CD14-positive monocyte (primary cell): Measurements from ENCODE around the gene P2RY13. TPM values are rescaled to one million over a fixed set of nuclear protein-coding genes. Genes with fewer than 3 reads are reported as not detected.
A peak's percentile ranks its signal among the peaks of the same experiment; 100 is the strongest.

Source experiments
- DNase-seq, 3 donors: peaks; one replicate each; pipeline ENCODE4 v3.0.0-alpha.2; 2011 to 2022
- H2AFZ ChIP-seq: 2 replicates; pipeline ENCODE4 v1.6.0; 2012; ENCODE audit warnings: mild to moderate bottlenecking, low read depth, low read length, inconsistent platforms; ENCODE audit not compliant: insufficient read depth, poor library complexity, severe bottlenecking
- H3K27ac ChIP-seq, 2 donors: 1 replicate in 1 of 2; 2 replicates in 1 of 2; pipeline ENCODE4 v1.5.1; 2012 to 2013; ENCODE audit warnings: low read length in 2 of 2, control low read depth in 1 of 2, inconsistent platforms in 1 of 2, low read depth in 1 of 2, mild to moderate bottlenecking in 1 of 2
- H3K27me3 ChIP-seq, 2 donors: one replicate each; pipeline versions ENCODE4 v1.6.0 to v1.6.1; 2011 to 2013; ENCODE audit warnings: low read length in 2 of 2; ENCODE audit not compliant: control insufficient read depth in 2 of 2, insufficient read depth in 2 of 2
- H3K36me3 ChIP-seq, 2 donors: replicated peaks in 1 of 2; 1 replicate in 1 of 2; 2 replicates in 1 of 2; pipeline versions ENCODE4 v1.5.1 to v1.6.1; 2012 to 2013; ENCODE audit warnings: low read length in 2 of 2, control low read depth in 1 of 2, inconsistent platforms in 1 of 2, mild to moderate bottlenecking in 1 of 2; ENCODE audit not compliant: insufficient read depth in 2 of 2, control insufficient read depth in 1 of 2
- H3K4me1 ChIP-seq, 2 donors: 1 replicate in 1 of 2; 2 replicates in 1 of 2; pipeline versions ENCODE4 v1.5.1 to v1.6.1; 2012 to 2013; ENCODE audit warnings: low read length in 2 of 2, control low read depth in 1 of 2, inconsistent platforms in 1 of 2, mild to moderate bottlenecking in 1 of 2, moderate library complexity in 1 of 2; ENCODE audit not compliant: insufficient read depth in 2 of 2, control insufficient read depth in 1 of 2
- H3K4me2 ChIP-seq: replicated peaks from 2 replicates; pipeline ENCODE3; 2012; ENCODE audit warnings: low read length, moderate library complexity, mild to moderate bottlenecking; ENCODE audit not compliant: poor library complexity, severe bottlenecking; ENCODE audit errors: extremely low read depth
- H3K4me3 ChIP-seq, 3 experiments: fragments of 200-600 bp in 1 of 3; sonication (generic) in 1 of 3; replicated peaks in 1 of 3; 1 replicate in 2 of 3; 2 replicates in 1 of 3; pipeline ENCODE4 v1.5.1; 2011 to 2013; ENCODE audit warnings: low read length in 3 of 3, mild to moderate bottlenecking in 3 of 3, control low read depth in 2 of 3, low read depth in 2 of 3, inconsistent platforms in 1 of 3, moderate library complexity in 1 of 3
- H3K79me2 ChIP-seq: 2 replicates; pipeline ENCODE4 v1.6.0; 2012; ENCODE audit warnings: mild to moderate bottlenecking, control low read depth, inconsistent platforms, low read length, moderate library complexity; ENCODE audit not compliant: insufficient read depth
- H3K9ac ChIP-seq: 2 replicates; pipeline ENCODE4 v1.6.0; 2017; ENCODE audit warnings: low read length, mild to moderate bottlenecking; ENCODE audit not compliant: insufficient read depth, poor library complexity, severe bottlenecking
- H3K9me3 ChIP-seq, 2 donors: replicated peaks in 1 of 2; 1 replicate in 1 of 2; 2 replicates in 1 of 2; pipeline versions ENCODE4 v1.5.1 to v1.6.1; 2012 to 2013; ENCODE audit warnings: low read length in 2 of 2, control low read depth in 1 of 2; ENCODE audit not compliant: control insufficient read depth in 1 of 2, insufficient read depth in 1 of 2
- H4K20me1 ChIP-seq: 2 replicates; pipeline ENCODE4 v1.6.0; 2012; ENCODE audit warnings: mild to moderate bottlenecking, low read length, control low read depth, moderate library complexity; ENCODE audit not compliant: insufficient read depth
- H3K27ac Mint-ChIP-seq, 7 donors: one replicate each; pipeline ENCODE4 v1.8.0; 2020; ENCODE audit warnings: mild to moderate bottlenecking in 7 of 7, mixed read lengths in 7 of 7, moderate library complexity in 6 of 7, inconsistent platforms in 2 of 7
- H3K27me3 Mint-ChIP-seq, 3 donors: one replicate each; pipeline ENCODE4 v1.8.0; 2021 to 2022; ENCODE audit warnings: low read depth in 3 of 3, mild to moderate bottlenecking in 3 of 3, mixed read lengths in 3 of 3, moderate library complexity in 3 of 3, inconsistent platforms in 1 of 3
- H3K36me3 Mint-ChIP-seq, 2 donors: one replicate each; pipeline ENCODE4 v1.8.0; 2020; ENCODE audit warnings: mixed read lengths in 2 of 2, inconsistent platforms in 1 of 2, mild to moderate bottlenecking in 1 of 2
- H3K4me1 Mint-ChIP-seq: one replicate; pipeline ENCODE4 v1.8.0; 2020; ENCODE audit warnings: mild to moderate bottlenecking, mixed read lengths
- H3K4me3 Mint-ChIP-seq, 2 donors: one replicate each; pipeline ENCODE4 v1.8.0; 2020; ENCODE audit warnings: mild to moderate bottlenecking in 2 of 2, mixed read lengths in 2 of 2, moderate library complexity in 1 of 2
- H3K9me3 Mint-ChIP-seq, 7 donors: one replicate each; pipeline ENCODE4 v1.8.0; 2020 to 2022; ENCODE audit warnings: mixed read lengths in 7 of 7, mild to moderate bottlenecking in 6 of 7, moderate library complexity in 6 of 7, inconsistent platforms in 2 of 7
- WGBS: methylation state at CpG from one replicate; pipeline ENCODE4 v1.1.5; 2013; ENCODE audit warnings: missing lambda C conversion rate; ENCODE audit not compliant: insufficient coverage; 5-methylcytosine and 5-hydroxymethylcytosine counted together
- intact Hi-C, 2 donors: fragments of 100-400 bp; cut with micrococcal nuclease; formaldehyde crosslinking; loops; one replicate each; pipeline versions ENCODE4 v1.15.0 to v1.15.1; 2023
- polyA plus RNA-seq, 3 donors: library from polyadenylated mRNA; depleted of rRNA in 1 of 3; unstranded in 2 of 3; stranded (reverse) in 1 of 3; fragments of 300-500 nt in 2 of 3; fragments of >200 nt in 1 of 3; fragmentation: Illumina TruSeq in 2 of 3; gene quantifications; 1 replicate in 2 of 3; 2 replicates in 1 of 3; pipeline ENCODE4 v1.2.3, GENCODE V29; 2012 to 2021
- TF ChIP-seq, protein P1 (sequence below): fragments of 200-600 bp; IDR thresholded peaks from one replicate; pipeline ENCODE4 v1.8.0; 2022; ENCODE audit warnings: antibody characterized with exemption, mild to moderate bottlenecking

Gene P2RY13
- polyA plus RNA-seq, 3 donors: 45.6 to 144 (median 80.0) TPM

DNA sequence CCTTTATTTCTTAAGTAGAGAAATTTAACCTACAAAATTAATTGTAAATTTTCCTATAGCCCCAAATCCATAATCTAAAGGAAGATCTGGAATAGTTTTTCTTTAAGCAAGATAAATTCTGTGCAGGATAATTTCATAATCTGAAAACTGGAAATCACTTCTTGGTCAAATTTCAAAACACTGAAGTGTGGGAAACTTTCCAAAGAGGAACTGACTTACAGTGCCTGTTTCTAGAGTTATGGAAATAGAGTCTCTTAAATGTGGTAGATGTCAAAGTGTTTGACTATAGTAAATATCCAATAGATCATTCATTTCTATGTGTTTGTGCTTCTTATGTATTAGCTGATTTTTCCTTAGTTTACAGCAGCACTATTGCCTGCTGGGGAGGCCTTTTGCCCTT is 1.6 kb upstream of the P2RY13 start:
- H3K27ac ChIP-seq: peak overlapping the region; percentile 73 to 87
- H3K4me2 ChIP-seq: peak overlapping the region; percentile 95
- peak; percentile 41 to 86 (median 79) for DNase-seq
- H3K9me3 ChIP-seq: no peaks in the 10 kb centered on the region
- H3K4me3 ChIP-seq: peak overlapping the region; percentile 12 to 99 (median 83)
- Mint-ChIP-seq H3K9me3 (no peaks in the 10 kb centered on the region), H3K36me3 (peaks cover 14 to 23% of the 10 kb centered on the region in 2 donors), H3K4me1 (peaks cover 49% of the 10 kb centered on the region), H3K27me3 (no peaks in the 10 kb centered on the region), H3K4me3 (peak overlapping the region; percentile 42 to 43), H3K27ac (peak overlapping the region; percentile 89 to 96 (median 94))
- peaks cover 24% of the 10 kb centered on the region for H4K20me1 ChIP-seq
- H2AFZ ChIP-seq: peak overlapping the region; percentile 33
- peak overlapping the region; percentile 11 for H3K9ac ChIP-seq
- intact Hi-C loops: no loop called here
- H3K4me1 ChIP-seq: peaks cover 42 to 57% of the 10 kb centered on the region in 2 donors
- H3K79me2 ChIP-seq: peaks cover 43% of the 10 kb centered on the region
- TF ChIP-seq, protein P1, sequence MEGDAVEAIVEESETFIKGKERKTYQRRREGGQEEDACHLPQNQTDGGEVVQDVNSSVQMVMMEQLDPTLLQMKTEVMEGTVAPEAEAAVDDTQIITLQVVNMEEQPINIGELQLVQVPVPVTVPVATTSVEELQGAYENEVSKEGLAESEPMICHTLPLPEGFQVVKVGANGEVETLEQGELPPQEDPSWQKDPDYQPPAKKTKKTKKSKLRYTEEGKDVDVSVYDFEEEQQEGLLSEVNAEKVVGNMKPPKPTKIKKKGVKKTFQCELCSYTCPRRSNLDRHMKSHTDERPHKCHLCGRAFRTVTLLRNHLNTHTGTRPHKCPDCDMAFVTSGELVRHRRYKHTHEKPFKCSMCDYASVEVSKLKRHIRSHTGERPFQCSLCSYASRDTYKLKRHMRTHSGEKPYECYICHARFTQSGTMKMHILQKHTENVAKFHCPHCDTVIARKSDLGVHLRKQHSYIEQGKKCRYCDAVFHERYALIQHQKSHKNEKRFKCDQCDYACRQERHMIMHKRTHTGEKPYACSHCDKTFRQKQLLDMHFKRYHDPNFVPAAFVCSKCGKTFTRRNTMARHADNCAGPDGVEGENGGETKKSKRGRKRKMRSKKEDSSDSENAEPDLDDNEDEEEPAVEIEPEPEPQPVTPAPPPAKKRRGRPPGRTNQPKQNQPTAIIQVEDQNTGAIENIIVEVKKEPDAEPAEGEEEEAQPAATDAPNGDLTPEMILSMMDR: no peak
- H3K27me3 ChIP-seq: no peaks in the 10 kb centered on the region
- H3K36me3 ChIP-seq: peaks cover 0 to 13% of the 10 kb centered on the region in 2 donors

DNA sequence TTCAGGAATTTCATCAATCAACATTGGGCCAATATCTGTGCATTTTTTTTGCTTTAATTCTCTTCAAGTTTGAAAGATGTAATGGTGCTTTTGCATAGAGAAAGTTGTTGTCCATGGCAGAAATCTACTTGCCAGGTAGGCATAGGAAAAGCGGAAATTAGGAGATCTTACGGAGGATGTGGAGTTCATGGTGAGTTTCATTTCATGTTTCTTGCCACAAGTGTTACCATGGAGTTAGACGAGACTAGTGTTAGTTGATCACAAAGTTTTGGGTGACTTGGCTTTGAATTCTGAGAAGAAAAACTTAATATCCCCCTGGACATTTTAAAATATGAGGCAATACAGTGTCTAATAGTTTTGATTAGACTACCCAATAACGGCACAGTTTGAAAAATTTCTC is 1.0 kb upstream of the P2RY13 start:
- peak overlapping the region in 1 of 2 donors; percentile 87 for H3K27ac ChIP-seq
- H3K9me3 Mint-ChIP-seq: no peaks in the 10 kb centered on the region
- H3K27me3 Mint-ChIP-seq: no peaks in the 10 kb centered on the region
- H3K9ac ChIP-seq: peak overlapping the region; percentile 11
- peaks cover 48% of the 10 kb centered on the region for H3K79me2 ChIP-seq
- H2AFZ ChIP-seq: no peak overlapping the region
- intact Hi-C loops: no loop called here
- peaks cover 46 to 62% of the 10 kb centered on the region in 2 donors for H3K4me1 ChIP-seq
- peak overlapping the region; percentile 89 to 96 (median 94) for H3K27ac Mint-ChIP-seq
- peak in 2 of 3 donors; percentile 65 to 74 for DNase-seq
- H3K4me2 ChIP-seq: peak overlapping the region; percentile 95
- H3K4me3 Mint-ChIP-seq: peak overlapping the region; percentile 42 to 43
- 0% methylated on average over 2 of the region's 4 CpGs for WGBS
- peak overlapping the region; percentile 12 to 99 (median 83) for H3K4me3 ChIP-seq
- H3K4me1 Mint-ChIP-seq: peaks cover 54% of the 10 kb centered on the region
- TF ChIP-seq, protein P1: no peak
- peaks cover 15 to 24% of the 10 kb centered on the region in 2 donors for H3K36me3 Mint-ChIP-seq
- peaks cover 0 to 13% of the 10 kb centered on the region in 2 donors for H3K36me3 ChIP-seq
- H3K27me3 ChIP-seq: no peaks in the 10 kb centered on the region
- H4K20me1 ChIP-seq: peaks cover 27% of the 10 kb centered on the region
- no peaks in the 10 kb centered on the region for H3K9me3 ChIP-seq
